IPS-18c (cell line): ENCODE data around the gene PID1.
"Not testable (repeated sequence)": the region's sequence is repeated elsewhere in the genome, so short reads cannot be mapped to it uniquely, and the experiment has no call there.

Source experiments
- H3K4me3 ChIP-seq: 2 replicates; pipeline ENCODE4 v1.7.0; 2013; ENCODE audit warnings: low read depth, mild to moderate bottlenecking, low read length, moderate library complexity; ENCODE audit not compliant: insufficient read depth
- H3K9me3 ChIP-seq: one replicate; pipeline ENCODE4 v1.6.1; 2013; ENCODE audit warnings: mild to moderate bottlenecking, low read length, moderate library complexity; ENCODE audit not compliant: control insufficient read depth, insufficient read depth

PID1 gene

GRCh38 chr2:229083606-229084340, 187.3 kb downstream of the PID1 start:
- H3K9me3 ChIP-seq, result no peaks in the 10 kb centered on the region
- no peak overlapping the region for H3K4me3 ChIP-seq

- H3K9me3 ChIP-seq, result no peaks in the 10 kb centered on the region
- H3K4me3 ChIP-seq, result no peak overlapping the region
Observed at GRCh38 chr2:229081411-229081810, 189.7 kb downstream of the PID1 start.

- H3K9me3 ChIP-seq, result no peaks in the 10 kb centered on the region
- no peak overlapping the region for H3K4me3 ChIP-seq
Observed at GRCh38 chr2:229080172-229080571, 190.9 kb downstream of the PID1 start.

DNA sequence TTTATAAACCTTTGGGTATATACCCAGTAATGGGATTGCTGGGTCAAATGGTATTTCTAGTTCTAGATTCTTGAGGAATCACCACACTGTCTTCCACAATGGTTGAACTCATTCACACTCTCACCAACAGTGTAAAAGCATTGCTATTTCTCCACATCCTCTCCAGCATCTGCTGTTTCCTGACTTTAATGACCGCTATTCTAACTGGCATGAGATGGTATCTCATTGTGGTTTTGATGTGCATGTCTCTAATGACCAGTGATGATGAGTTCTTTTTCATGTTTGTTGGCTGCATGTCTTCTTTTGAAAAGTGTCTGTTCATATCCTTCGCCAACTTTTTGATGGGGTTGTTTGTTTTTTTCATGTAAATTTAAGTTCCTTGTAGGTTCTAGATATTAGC, 194.2 kb downstream of the PID1 start:
- not testable (repeated sequence) for H3K4me3 ChIP-seq, H3K9me3 ChIP-seq

- Histone ChIP-seq H3K4me3 (no peak overlapping the region), H3K9me3 (no peaks in the 10 kb centered on the region)
Observed at GRCh38 chr2:229073935-229074334, 197.2 kb downstream of the PID1 start.

DNA sequence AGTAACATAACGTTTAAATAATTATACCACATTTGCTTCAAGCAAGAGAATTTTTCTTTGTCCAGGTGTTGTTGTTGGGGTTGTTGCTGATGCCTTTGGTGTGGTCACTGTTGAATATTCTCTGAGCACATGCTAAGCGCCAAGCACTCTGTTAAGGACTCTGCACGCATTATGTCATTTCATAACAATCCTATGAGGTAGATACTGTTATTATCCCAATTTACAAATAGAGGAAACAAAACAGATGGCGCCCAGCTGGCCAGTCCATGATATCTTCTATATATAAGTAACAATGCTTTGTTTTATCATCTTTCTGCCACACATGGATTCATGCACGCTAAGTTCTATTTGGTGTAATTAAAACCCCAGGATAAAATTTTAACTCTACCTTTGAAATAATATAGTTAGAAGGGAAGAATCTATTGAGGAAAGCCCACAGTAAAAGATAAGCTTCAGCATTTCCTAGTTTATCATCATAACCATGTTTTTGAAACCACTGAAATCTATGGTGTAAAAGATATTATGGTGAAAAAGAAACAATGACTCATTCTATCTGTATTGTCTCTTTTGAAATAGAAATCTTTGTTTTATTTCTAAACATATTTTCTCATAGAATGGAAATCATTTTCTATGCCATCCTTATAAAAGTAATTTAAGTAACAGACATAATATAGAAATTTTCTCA, 199.7 kb downstream of the PID1 start:
- Histone ChIP-seq H3K9me3 (no peaks in the 10 kb centered on the region), H3K4me3 (no peak overlapping the region)

GRCh38 chr2:229066121-229066715, 204.9 kb downstream of the PID1 start:
- Histone ChIP-seq H3K9me3 (no peaks in the 10 kb centered on the region), H3K4me3 (no peak overlapping the region)

GRCh38 chr2:229064749-229065148, 206.3 kb downstream of the PID1 start:
- no peaks in the 10 kb centered on the region for H3K9me3 ChIP-seq
- H3K4me3 ChIP-seq, result no peak overlapping the region

GRCh38 chr2:229060147-229060546, 210.9 kb downstream of the PID1 start:
- no peak overlapping the region for H3K4me3 ChIP-seq
- H3K9me3 ChIP-seq, result no peaks in the 10 kb centered on the region

GRCh38 chr2:229059331-229060033, 211.6 kb downstream of the PID1 start:
- H3K9me3 ChIP-seq, result no peaks in the 10 kb centered on the region
- H3K4me3 ChIP-seq, result no peak overlapping the region

DNA sequence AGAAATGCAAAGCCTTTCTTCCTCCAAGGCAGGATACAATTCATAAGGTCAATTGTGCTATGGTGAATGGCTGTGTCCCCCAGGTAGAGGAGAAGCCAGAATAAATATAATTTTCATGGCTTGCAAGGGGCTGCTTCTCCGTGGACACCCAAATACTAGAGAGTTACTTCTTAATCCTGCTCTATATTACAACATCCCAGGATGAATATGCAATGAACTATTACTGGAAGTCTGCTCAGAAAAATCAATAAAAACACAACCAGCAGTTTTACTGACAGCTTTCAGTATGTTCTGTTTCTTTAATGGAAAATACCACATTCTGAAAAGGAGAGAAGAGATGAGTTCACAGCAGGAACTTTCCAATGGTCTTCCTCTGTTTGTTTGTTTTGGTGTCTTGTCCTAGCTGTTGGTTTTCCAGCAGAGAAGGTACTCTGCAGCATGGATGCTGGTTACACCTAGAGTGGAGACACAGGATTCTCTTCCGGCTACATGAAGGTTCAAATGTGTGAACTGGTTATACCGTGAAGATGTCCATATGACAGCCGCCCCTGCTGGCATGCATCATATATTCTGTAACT, 213.0 kb downstream of the PID1 start:
- Histone ChIP-seq H3K4me3 (no peak overlapping the region), H3K9me3 (no peaks in the 10 kb centered on the region)

- no peaks in the 10 kb centered on the region for H3K9me3 ChIP-seq
- no peak overlapping the region for H3K4me3 ChIP-seq
Observed at GRCh38 chr2:229054311-229054710, 216.8 kb downstream of the PID1 start.

GRCh38 chr2:229051798-229052197, 219.3 kb downstream of the PID1 start:
- Histone ChIP-seq H3K4me3 (no peak overlapping the region), H3K9me3 (no peaks in the 10 kb centered on the region)

GRCh38 chr2:229050133-229050532, 221.0 kb downstream of the PID1 start:
- Histone ChIP-seq H3K9me3 (no peaks in the 10 kb centered on the region), H3K4me3 (no peak overlapping the region)

DNA sequence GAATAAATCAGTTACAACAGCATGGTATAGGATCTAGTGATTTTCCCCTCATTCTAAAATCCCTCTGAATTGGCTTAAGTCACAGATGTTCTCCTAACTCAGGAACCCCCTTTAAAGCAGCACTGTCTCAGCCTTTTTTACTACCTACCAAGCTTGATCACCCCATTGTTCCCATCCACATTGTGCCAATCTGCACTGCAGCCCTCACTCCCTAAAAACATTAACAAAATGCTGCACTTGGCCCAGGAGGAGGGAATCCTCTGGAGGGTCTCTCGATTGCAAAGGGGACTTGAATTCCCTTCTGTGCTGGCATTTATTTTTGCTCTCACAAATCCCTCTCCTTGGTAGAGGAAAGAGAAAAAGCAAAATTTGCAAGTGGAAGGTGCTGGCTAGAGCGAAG, 223.0 kb downstream of the PID1 start:
- Histone ChIP-seq H3K9me3 (no peaks in the 10 kb centered on the region), H3K4me3 (no peak overlapping the region)

DNA sequence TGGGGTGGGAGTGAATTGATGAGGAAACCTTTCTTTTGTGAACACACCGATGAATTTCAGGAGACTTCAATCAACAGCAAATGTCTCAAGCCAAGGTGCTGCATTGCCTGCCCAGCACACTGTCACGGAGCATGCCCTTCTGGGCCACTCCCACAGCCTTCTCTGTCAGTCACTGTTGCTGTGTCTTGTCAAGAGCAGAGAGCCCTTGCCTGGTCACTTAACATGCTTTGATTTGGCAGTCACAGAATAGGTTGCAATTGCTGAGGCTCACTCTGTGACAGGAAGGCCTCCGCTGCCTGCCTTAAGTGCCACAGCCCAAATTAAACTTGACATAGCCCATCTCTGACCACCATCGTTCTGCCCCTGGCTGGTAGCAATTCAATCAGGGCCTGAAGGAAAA, 225.4 kb downstream of the PID1 start:
- Histone ChIP-seq H3K9me3 (no peaks in the 10 kb centered on the region), H3K4me3 (no peak overlapping the region)

GRCh38 chr2:229044581-229044980, 226.5 kb downstream of the PID1 start:
- H3K4me3 ChIP-seq, result no peak overlapping the region
- no peaks in the 10 kb centered on the region for H3K9me3 ChIP-seq
